Ovary (tissue), 3 donors: ENCODE measurements around the gene SETBP1.

Source experiments
- CTCF ChIP-seq, 3 donors: fragments of 450-650 bp in 2 of 3; fragments of 200-600 bp in 1 of 3; IDR thresholded peaks; one replicate each; pipeline versions ENCODE4 v1.5.1 to v1.8.0; 2016 to 2022; ENCODE audit warnings: antibody characterized with exemption in 3 of 3, mild to moderate bottlenecking in 1 of 3
- EP300 ChIP-seq: sonication (generic); formaldehyde crosslinking; IDR thresholded peaks from one replicate; pipeline ENCODE4 v1.6.1; 2017; ENCODE audit warnings: antibody characterized with exemption
- donor health status: DM: no; HTN: no; CAD: no.

- no peak for TF ChIP-seq EP300
- TF ChIP-seq CTCF (IDR thresholded peaks at IDR 0.05): no peak
Measured at GRCh38 chr18:45006934-45007333, 326.2 kb downstream of the SETBP1 start.
